Measurements from ENCODE around the gene LMCD1. TPM values are rescaled to one million over a fixed set of nuclear protein-coding genes. Genes with fewer than 3 reads are reported as not detected.

Gene LMCD1
- total RNA-seq, 3 donors from 2014 or later (not counting 1 experiment from before 2014, with no cell fraction given): not detected

DNA sequence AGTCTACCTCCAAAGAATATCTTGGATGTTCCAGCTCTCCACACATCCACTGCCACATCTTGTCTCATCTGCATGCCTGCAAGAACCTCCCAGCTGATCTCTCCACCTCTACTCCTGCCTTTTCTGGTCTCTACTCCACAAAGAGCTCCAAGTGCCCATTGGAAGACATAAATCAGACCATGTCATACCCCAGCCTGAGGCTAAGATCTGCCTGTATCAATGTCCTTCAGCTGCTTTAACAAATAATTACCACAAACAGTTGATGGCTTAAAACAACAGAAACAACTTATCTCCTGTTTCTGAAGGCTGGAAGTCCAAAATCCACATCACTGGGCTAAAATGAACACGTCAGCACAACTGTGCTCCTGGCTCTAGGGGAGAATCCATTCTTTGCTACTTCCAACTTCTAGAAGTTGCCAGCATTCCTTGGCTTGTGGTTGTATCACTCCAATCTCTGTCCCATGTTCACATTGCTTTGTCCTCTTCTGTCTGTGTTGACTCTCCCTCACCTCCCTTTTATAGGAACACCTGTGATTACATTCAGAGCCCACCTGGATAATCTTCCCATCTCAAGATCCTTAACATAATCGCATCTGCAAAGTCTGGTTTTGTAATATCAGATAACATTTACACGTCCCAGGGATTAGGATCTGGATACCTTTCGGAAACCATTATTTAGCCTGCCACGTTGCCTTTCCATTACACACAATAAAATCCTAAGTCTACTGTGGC is 17.0 kb upstream of the LMCD1 start:
- ATAC-seq (no peak), DNase-seq (no peak)
- intact Hi-C loops (cut with micrococcal nuclease): no loop called here
- no peaks in the 10 kb centered on the region for H3K4me1 Mint-ChIP-seq
- H3K27ac Mint-ChIP-seq: no peak overlapping the region
- Histone ChIP-seq H3K9me3 (ENCODE audit: control insufficient read depth, insufficient read depth, low read length) (no peaks in the 10 kb centered on the region), H3K36me3 (ENCODE audit: control insufficient read depth, insufficient read depth, low read length) (no peaks in the 10 kb centered on the region), H3K4me1 (ENCODE audit: control insufficient read depth, insufficient read depth, low read length) (no peaks in the 10 kb centered on the region), H3K27me3 (ENCODE audit: control insufficient read depth, insufficient read depth, low read length) (no peaks in the 10 kb centered on the region), H3K27ac (ENCODE audit: low read length) (no peak overlapping the region), H3K4me3 (ENCODE audit: low read length) (no peak overlapping the region)
- no peaks in the 10 kb centered on the region for H3K36me3 Mint-ChIP-seq
- WGBS (ENCODE audit: insufficient coverage): 92% methylated on average over 5 of the region's 5 CpGs
- H3K4me3 Mint-ChIP-seq: no peak overlapping the region
- H3K27me3 Mint-ChIP-seq (ENCODE audit: low read depth in 2 of 2): peaks cover 0 to 6% of the 10 kb centered on the region in 2 donors
- no peaks in the 10 kb centered on the region for H3K9me3 Mint-ChIP-seq
- no peak for TF ChIP-seq CTCF (IDR thresholded peaks at IDR 0.05)

- no peak overlapping the region for H3K27ac Mint-ChIP-seq
- Histone ChIP-seq H3K27ac (ENCODE audit: low read length) (no peak overlapping the region), H3K27me3 (ENCODE audit: control insufficient read depth, insufficient read depth, low read length) (no peaks in the 10 kb centered on the region), H3K36me3 (ENCODE audit: control insufficient read depth, insufficient read depth, low read length) (no peaks in the 10 kb centered on the region), H3K4me3 (ENCODE audit: low read length) (no peak overlapping the region), H3K9me3 (ENCODE audit: control insufficient read depth, insufficient read depth, low read length) (no peaks in the 10 kb centered on the region), H3K4me1 (ENCODE audit: control insufficient read depth, insufficient read depth, low read length) (no peaks in the 10 kb centered on the region)
- WGBS (ENCODE audit: insufficient coverage): 100% methylated on average over 3 of the region's 3 CpGs
- H3K27me3 Mint-ChIP-seq (ENCODE audit: low read depth in 2 of 2): peaks cover 0 to 6% of the 10 kb centered on the region in 2 donors
- no peaks in the 10 kb centered on the region for H3K9me3 Mint-ChIP-seq
- intact Hi-C loops (cut with micrococcal nuclease): no loop called here
- DNase-seq (no peak), ATAC-seq (no peak)
- no peak overlapping the region for H3K4me3 Mint-ChIP-seq
- TF ChIP-seq CTCF (IDR thresholded peaks at IDR 0.05): no peak
- no peaks in the 10 kb centered on the region for H3K36me3 Mint-ChIP-seq
- H3K4me1 Mint-ChIP-seq: no peaks in the 10 kb centered on the region
Measured at GRCh38 chr3:8485141-8485870, 16.3 kb upstream of the LMCD1 start.

DNA sequence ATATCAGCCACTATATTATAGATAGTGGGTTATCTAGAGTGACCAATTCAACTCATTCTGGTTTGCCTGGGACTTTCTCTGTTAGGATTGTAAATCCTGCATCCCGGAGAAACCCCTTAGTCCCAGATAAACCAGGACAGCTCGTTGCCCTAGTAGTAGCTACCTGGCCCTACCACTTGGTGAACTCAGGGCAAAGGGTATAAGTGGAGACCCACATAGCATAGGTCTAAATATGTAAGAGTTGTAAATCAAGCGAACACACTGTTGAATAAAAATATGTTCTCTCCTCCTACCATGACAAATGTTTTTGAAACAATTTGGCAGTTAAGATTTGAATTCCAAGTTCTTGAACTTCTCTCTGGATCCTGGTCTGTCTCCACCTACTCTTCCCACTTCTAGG is 15.7 kb upstream of the LMCD1 start:
- no peak overlapping the region for H3K27ac Mint-ChIP-seq
- H3K4me1 Mint-ChIP-seq: no peaks in the 10 kb centered on the region
- no peaks in the 10 kb centered on the region for H3K36me3 ChIP-seq (ENCODE audit: control insufficient read depth, insufficient read depth, low read length)
- peaks cover 0 to 6% of the 10 kb centered on the region in 2 donors for H3K27me3 Mint-ChIP-seq (ENCODE audit: low read depth in 2 of 2)
- DNase-seq (no peak), ATAC-seq (no peak)
- H3K27me3 ChIP-seq (ENCODE audit: control insufficient read depth, insufficient read depth, low read length): no peaks in the 10 kb centered on the region
- TF ChIP-seq CTCF (IDR thresholded peaks at IDR 0.05): no peak
- H3K4me3 ChIP-seq (ENCODE audit: low read length): no peak overlapping the region
- intact Hi-C loops (cut with micrococcal nuclease): no loop called here
- WGBS (ENCODE audit: insufficient coverage): 86% methylated on average over 2 of the region's 3 CpGs
- H3K4me3 Mint-ChIP-seq: no peak overlapping the region
- H3K4me1 ChIP-seq (ENCODE audit: control insufficient read depth, insufficient read depth, low read length): no peaks in the 10 kb centered on the region
- no peaks in the 10 kb centered on the region for H3K36me3 Mint-ChIP-seq
- no peaks in the 10 kb centered on the region for H3K9me3 ChIP-seq (ENCODE audit: control insufficient read depth, insufficient read depth, low read length)
- H3K9me3 Mint-ChIP-seq: no peaks in the 10 kb centered on the region
- H3K27ac ChIP-seq (ENCODE audit: low read length): no peak overlapping the region
